Stimulated activated naive CD4-positive, alpha-beta T cell treated with Interleukin-2 at 50 U/mL for 16 hours (primary cell): ENCODE measurements around the gene LRFN4.

Source experiments
- DNase-seq: peaks from one replicate; lab custom pipeline; 2025; lab: John Stamatoyannopoulos, UW

Gene LRFN4

DNA sequence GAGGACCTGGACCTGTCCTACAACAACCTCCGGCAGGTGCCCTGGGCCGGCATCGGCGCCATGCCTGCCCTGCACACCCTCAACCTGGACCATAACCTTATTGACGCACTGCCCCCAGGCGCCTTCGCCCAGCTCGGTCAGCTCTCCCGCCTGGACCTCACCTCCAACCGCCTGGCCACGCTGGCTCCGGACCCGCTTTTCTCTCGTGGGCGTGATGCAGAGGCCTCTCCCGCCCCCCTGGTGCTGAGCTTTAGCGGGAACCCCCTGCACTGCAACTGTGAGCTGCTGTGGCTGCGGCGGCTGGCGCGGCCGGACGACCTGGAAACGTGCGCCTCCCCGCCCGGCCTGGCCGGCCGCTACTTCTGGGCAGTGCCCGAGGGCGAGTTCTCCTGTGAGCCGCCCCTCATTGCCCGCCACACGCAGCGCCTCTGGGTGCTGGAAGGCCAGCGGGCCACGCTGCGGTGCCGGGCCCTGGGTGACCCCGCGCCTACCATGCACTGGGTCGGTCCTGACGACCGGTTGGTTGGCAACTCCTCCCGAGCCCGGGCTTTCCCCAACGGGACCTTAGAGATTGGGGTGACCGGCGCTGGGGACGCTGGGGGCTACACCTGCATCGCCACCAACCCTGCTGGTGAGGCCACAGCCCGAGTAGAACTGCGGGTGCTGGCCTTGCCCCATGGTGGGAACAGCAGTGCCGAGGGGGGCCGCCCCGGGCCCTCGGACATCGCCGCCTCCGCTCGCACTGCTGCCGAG is 1.5 kb downstream of the LRFN4 start:
- no peak for DNase-seq

DNA sequence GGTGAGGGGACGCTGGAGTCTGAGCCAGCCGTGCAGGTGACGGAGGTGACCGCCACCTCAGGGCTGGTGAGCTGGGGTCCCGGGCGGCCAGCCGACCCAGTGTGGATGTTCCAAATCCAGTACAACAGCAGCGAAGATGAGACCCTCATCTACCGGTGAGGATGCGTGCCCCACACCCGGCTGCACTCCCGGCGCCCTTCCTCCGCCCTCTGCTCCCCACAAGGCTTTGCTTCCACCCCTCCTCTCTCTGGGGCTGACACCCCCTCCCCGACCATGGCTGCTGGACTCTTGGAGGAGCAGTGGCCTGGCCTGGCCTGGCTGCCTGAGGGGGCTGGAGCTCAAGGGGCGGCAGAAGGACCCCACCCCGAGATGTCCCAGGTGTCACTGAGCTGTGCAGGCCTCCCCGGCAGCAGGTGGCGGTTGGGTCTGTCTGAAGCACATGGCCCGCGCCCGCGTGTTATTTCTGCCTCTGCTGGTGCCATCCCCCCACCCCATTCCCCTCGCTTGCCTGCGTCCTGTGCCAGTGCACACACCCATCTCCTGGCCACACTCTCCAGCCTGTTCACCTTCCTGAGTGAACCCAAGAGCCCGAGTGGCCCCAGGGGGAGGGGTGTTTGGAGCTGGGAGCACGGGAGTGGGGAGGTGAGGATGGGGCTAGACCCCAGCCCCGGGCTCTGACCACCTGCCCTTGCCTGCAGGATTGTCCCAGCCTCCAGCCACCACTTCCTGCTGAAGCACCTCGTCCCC is 2.2 kb downstream of the LRFN4 start:
- DNase-seq = no peak

DNA sequence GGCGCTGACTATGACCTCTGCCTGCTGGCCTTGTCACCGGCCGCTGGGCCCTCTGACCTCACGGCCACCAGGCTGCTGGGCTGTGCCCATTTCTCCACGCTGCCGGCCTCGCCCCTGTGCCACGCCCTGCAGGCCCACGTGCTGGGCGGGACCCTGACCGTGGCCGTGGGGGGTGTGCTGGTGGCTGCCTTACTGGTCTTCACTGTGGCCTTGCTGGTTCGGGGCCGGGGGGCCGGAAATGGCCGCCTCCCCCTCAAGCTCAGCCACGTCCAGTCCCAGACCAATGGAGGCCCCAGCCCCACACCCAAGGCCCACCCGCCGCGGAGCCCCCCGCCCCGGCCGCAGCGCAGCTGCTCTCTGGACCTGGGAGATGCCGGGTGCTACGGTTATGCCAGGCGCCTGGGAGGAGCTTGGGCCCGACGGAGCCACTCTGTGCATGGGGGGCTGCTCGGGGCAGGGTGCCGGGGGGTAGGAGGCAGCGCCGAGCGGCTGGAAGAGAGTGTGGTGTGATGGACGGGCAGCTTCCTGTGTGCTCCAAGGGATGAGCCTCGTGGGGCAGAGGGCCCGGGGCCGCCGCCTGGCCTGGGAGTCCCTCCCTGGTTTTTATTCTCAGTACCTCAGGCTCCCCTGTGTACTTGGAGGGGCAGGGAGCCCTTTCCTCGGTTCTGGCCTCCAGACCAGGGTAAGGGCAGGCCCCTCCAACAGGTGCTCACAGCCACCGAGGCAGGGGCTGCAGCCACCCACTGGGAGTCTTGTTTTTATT is 3.0 kb downstream of the LRFN4 start:
- no peak for DNase-seq

DNA sequence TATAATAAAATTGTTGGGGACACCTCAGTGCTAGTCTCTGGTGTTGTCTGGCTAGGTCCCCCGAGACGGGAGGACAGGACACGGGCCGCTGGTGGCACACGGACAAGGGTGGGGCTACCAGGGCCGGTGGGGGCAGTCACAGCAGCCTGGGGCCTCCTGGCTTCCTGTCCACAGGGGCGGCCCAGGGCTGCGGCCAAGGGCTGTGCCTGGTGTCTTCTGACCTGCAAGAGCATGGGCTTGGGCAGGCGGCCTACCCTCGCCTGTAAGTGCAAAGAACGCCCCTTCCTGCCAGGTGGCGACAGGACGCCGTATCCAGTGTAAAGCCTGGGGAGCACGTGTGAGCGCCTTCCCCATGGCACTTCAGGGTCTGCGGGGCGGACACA is 3.6 kb downstream of the LRFN4 start:
- DNase-seq = no peak

DNA sequence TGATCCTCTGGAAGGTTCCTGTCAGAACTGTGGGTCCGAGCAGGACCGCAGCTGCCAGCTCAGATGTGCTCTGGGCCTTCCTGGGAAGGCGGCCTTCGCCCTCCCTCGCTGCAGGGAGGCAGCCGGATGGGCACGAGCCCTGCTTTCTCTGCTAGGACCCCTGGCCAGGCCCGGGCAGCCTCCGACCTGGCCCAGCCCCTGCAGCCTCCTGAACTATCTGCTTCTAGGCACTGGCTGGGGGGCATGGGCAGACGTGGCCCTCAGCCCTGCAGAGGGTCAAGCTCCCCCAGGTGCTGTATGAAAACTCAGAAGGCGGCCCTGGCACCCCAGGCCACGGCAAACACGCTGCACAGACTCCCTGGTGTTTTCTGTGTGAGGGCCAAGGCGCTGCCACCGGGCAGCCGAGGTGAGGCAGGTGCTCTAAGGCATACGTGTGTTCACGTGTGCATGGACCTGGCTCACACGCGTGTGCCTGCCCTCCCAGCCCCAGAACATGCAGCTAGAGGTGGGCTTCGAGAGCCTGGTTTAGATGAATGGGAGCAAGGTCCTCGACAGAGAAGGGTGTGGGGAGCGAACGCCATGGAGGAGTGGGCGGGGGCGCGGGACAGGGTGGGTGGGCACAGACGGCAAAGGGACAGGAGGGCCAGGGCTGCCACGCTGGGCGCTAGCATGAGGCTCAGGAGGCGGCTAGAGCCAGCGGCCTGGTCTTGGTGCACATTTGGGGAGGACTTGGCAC is 4.3 kb downstream of the LRFN4 start:
- no peak for DNase-seq

DNA sequence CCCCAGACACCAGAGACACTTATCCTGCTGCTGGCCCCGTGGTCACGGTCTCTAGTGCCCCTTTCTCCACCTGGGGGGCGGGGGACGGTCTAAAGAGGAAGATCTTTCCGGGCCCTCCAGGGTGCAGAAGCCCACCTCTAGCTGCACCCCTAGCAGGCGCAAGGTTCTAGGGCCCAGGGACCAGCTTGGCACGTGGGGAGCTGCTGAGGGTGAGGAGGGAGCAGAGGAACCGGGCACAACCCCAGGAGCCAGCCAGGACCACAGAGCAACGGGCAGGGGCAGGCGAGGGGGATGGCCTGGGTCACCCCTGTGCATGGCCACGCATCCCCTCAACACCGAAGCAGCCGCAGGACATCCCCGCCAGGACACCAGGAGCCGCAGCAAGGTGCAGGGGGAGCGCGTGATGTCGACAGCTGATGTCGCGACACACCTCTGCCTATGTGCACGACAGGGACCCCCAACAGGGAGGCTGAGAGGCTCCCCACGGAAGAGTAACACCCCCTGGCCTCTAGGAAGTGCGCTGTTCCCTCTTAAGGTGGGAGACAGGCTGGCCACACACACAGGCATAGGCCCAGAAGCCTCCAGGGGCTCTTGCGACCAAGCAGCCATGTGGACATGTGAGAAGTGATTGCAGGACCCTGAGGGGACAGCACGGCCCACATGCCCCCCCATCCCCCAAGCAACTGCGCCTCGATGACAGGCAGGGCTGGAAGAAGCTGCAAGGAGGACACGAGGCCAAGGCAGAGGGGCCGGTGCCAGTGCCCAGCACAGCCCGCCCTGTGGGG is 5.1 kb downstream of the LRFN4 start:
- no peak for DNase-seq

DNA sequence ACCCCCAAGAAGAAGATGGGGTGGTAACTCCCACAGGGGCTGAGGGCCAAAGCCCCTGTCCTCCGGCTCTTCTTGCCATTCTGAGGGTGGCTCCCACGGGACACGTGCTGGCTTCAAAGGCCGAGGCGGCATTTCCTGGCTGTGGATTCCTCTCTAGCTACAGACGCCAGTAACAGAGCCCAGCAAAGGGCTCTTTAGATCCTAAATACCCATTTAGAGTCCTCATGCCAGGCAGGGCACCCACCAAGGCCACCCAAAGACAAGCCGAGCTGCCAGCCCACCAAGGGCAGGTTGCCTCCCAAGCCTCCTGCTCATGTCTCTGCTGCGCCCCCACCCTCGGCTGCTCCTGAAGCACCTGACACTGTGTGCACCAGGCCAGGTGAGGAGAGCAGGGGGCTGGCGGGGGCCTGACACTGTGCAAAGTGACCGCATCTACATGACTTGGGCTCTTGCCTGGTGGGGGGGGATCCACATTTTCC is 5.7 kb downstream of the LRFN4 start:
- DNase-seq = no peak

DNA sequence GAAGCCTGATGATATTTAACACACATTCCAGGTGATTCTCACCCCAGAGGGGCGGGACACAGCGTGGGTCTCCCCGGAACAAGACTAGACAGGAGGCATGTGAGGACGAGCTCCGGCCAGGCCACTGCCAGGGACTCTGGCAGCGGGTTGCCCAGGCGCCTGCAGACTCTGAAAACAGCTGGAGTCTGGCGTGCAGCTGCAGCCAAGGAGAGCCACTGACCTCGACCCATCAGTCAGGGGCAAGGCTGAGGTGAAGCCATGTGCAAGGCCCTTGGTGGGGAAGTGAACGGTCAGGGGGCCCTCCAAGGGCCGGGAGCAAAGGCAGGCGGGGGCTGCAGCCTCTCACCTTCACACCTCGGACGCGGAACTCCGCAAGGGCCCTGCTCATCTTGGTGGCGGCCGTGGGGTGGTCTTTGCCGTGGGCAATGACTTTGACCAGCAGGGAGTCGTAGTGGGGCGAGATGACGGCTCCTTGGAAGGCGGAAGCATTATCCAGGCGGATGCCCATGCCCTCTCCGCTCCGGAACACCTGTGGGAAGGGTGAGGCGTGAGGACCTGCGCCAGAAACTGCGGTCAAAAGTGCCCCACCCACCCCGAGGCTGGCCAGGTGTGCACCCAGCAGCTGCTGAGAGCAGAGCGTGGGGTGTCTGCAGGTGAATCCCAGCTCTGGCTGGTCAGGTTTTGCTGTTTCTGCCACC is 6.7 kb downstream of the LRFN4 start:
- DNase-seq = no peak

DNA sequence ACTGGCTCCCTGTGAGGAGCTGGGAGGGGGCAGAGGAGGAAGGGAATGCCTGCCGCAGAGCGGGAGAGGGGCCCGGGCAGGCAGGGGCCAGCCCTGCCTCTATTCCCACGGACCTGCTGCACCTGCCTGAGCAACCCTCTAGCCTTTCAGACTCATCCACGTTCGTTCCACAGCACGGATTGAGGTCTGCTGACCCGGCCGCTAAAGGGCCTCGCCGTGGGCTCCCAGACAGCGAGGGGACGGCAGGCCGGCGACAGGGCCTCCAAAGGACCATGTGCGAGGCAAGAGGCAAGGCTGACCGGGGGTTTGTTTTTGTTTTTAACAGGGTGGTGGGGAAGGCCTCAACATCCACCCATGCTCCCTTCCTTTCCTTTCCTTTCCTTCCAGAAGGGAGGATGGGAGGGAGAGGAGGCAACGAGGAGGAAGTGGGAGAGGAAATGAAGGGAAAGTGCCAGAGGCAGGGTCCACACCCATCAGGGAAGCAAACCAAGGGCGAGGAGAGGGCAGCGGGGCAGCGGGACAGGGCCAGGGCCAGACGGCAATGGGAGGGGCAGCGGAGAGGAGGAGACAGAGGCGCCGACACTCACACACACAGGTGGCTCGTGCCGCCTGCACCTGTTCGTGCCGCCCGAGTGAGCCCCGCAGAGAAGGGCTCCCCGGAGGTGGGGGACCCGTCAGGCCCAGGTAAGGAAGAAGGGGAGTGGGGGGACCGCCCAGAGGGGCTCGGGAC is 7.5 kb downstream of the LRFN4 start:
- no peak for DNase-seq

DNA sequence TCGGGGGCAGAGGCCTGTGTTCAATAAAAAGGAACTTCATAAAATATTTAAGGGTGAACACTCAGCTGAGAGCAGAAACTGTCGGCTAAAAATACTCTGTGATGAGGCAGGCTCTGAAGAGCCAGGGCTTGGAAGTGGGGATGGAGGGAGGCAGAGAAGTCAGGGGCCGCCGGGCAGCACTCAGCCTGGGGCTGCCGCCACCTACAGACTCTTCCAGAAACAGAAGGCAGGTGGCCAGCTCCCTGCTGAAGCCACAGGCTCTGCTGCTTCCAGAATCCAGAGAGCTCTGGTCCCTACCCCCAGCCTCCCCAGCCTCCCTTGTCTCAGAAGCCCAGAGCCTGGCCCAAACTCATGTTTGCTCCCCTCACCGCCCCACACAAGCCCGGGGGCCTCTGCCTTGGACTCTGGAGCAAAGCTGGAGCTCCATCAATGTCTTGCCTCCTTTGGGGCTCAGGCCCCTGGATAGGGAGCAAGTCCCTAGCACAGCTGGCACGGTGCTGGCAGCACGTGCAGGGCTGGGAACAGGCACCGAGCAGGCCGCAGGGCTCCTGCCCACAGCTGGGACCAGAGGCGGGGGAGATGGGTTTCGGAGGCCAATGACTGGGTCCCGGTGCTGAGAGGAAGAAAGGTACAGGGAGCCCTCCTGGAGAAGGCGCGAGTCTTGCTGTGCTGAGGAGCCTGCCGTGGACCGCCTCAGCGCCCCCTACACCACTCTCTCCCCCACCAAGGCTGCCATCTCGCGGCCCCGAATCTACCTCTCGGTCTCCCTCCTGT is 8.2 kb downstream of the LRFN4 start:
- no peak for DNase-seq

DNA sequence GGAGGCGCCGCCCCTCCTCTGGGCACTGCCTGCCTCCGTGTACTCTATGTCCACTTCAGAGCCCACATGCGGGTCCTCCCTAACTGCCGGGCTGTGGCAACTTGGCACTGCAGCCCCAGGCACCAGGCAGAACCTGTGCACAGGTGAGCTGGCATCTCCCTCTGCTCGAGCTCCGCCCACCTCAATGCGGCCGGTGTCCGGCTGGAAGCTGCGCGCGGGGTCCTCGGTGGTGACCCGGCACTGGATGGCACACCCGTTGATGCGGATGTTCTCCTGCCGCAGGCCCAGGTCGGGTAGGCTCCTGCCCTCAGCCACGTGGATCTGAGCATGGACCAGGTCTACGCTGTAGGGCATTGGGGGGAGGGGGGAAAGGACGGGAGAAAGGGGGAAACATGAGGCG is 9.1 kb downstream of the LRFN4 start:
- no peak for DNase-seq

DNA sequence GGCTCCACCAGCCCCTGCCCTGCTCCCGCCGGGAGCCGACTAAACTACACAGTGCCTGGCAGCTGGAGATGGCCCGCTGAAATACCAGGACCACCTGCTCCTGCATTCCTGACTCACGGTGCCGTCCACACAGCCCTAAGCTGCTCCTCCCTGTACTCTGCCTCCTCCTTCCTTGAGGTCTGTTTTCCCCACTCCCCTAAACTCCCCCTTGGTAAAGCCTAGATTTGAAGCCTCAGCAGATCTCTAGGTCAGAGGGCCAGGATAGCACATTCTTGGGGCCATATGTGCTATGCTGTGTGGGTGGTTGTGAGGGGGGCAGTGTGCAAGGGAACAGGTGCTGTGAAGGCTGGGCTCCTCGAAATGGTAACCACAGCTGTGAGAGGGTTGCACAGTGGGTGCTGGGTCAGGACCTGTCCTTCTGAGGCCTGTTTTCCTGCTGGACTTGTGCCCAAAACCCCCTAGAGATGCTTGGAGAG is 9.7 kb downstream of the LRFN4 start:
- DNase-seq = no peak

DNA sequence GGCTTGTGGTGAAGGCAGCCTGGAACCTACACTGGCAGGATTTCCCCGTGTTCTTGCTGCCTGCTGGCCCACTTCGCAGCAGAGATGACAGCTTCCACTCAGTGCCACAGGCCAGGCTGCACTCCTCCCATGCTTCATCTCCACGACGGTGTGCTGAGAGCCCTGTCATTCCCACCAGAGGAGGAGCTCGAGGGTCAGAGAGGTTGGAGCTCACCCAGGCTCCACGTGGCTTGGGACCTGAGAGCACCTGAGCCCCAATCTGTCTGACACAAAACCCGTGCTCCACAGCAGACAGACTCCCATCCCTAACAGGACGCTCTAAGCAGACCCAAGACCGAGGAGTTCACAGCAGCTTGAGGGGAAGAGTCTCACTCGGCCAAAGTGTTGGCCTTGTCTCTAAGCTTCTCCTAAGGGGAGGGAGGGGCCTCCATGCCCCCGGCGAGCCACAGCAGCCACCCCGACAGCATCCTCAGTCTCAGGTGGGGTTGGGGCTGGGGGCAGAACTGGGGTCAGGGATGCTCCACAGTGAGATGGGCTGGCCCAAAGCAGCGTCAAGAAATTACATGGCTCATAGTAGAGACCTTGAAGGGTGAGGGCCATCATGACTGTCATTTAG is 10.7 kb downstream of the LRFN4 start:
- DNase-seq = no peak

DNA sequence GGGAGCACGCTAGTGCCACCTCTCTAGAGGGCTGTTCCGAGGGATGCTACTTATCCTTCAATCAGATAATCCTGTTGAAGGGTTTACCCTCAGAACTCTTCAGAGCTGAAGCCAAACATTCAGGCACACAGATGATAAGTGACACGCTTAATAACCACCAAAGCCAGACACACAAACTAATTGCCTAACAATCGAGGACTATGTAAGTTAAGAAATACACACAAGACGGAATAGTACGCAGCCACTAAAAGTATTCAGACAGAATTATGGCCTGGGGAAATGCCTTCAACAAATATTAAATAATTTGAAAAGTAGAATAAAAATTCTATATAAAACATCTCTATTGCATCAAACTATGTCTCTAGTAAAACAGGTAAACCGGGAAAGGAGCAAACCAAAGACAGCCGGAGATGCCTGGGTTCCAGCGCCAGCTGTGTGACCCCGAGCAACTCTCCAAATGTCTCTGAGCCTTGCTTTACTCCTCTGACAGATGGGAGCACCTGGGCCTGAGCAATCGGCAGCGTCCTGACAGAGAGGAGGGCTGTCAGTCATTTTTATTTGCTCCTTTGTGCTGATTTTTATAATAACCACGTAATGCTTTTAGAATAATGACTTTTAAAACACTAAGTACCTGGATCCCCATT is 11.3 kb downstream of the LRFN4 start:
- no peak for DNase-seq

DNA sequence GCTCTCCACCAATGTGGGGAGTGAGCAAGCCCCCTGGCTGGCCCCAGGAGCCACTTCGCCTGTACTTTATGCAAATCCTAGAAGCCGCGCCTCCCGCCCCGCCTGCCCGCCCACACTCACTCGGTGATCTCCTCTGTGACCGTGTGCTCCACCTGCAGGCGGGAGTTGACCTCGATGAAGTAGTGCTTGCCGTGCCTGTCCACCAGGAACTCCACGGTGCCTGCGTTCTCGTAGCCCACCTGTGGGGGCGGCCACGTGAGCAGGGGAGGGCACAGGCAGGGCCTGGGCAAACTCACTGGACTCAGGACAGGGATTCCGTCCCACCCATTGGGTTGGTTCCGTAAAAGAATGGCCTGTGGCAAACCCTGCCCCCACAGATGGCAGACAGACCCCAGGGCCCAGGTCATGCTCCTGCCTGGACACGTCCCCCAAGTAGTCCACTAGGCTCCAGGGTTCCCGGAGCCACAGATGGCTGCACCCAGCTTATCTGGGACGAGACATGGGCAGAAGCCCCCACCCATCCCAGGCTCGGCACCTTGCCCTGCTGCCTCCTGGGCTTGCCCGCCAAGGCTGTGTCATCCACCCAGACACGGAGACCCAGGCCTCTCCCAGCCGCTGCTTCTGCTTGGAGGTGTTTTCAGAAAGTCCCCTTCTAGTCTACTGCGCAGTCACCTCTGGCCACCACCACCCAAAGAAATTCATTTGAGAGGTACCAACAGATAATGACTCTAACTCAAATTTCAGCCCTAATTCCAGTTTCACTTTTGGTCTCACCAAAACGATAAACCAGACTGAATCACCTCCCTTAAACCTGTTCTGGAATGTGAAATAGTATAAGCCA is 12.1 kb downstream of the LRFN4 start:
- peak; percentile 82 for DNase-seq

DNA sequence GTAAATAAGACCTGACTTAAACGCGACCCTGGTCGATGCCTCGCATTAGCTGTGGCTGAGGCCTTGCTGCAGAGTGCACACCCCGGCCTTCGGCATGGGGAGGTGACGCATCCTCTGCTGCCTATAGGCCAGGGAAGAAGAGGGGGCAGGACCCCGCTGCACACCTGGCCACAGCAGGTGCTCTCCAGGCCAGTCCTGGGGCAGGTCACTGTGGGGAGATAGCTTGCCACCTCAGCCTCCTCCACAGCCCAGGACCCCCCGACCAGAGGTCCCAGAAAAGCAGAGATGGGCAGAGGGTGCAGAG is 12.7 kb downstream of the LRFN4 start:
- no peak for DNase-seq

DNA sequence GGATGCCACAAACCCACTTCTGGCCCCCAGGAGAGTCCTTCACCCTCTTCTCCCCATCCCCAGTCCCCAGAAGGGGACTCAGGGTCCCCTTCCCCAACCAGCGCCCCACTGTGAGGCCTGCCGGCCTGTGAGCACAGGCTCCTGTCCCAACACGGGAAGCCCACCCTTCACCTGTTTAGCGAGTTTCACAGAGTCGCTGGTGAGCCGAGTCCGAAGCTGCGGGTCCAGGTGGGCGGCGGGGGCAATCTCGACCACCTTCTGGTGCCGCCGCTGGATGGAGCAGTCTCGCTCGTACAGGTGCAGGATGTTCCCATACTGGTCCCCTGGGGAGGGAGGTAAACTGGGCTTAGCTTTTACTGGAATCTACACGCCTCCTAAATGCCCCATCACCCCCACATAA is 13.3 kb downstream of the LRFN4 start:
- no peak for DNase-seq
